Measurements from ENCODE around the gene BARX1. TPM values are rescaled to one million over a fixed set of nuclear protein-coding genes. Genes with fewer than 3 reads are reported as not detected.

Gene BARX1
- total RNA-seq, 4 donors from 2014 or later: not detected

DNA sequence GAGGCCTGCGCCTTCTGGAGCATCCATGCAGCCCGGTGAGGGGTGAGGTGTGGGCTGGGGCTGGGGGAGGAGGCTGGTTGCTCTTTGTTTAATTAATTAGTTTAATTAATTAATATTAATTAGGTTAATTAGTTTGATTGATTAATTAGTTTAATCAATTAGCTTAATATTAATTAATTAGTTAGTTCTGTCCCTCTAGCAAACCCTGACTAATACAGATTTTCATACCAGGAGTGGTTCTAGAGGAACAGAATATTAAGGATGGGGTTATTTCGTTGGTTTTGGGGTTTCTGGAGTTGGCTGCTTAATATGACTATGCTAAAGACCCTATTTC lies 14.1 kb upstream of the BARX1 start:
- WGBS, 2 donors: 90 to 94% methylated on average over 3 of the region's 3 CpGs
- intact Hi-C loops (cut with DNase I; ENCODE audit: low total_unique reads): loop anchor here (10.0 kb wide), 1 partner anchor 804 kb away; no protein-coding TSS in a partner anchor

DNA sequence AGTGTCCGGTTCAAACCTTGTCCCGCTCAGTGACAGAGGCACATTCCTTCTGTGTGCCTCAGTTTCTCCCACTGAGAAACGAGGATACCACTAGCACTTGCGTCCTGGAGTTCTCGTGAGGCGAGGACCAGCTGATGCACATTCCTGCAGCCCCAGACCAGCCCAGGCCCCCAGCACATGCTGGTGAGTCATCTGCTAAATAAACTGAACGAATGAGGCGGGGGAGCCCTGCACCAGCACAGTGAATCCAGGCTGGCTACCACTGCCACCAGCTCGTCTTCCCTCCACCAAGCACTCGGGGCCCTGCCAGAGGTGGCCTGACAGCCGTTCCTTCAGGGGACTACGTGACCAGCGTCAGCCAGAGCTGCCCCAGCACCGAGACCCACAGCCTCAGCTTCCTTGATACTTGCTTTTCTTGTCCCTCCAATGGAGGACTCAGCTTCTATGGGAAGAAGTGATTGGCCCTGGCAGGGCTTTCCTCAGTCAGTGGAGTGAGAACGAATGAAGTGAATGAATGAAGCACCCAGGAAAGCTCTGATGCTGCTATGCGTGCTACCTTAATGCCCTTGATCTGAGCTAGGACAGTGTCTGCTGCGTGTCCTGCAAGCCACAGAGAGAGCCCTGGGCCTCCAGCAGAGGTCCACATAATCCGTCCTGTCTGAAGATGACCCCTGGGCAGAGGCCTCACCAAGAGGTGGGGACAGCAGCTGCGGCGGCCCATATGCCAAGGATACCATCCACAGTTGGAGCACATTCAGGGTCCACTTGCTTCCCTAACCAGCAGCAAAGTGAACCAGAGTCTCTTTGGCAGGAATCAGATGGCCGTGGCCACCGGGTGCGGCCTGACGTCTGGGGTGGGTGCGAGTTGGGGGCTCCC lies 13.5 kb upstream of the BARX1 start:
- no peak for TF ChIP-seq POLR2A (IDR thresholded peaks at IDR 0.05)
- no peak for TF ChIP-seq CTCF (IDR thresholded peaks at IDR 0.05)
- no peak for DNase-seq (ENCODE audit: low spot score in 2 of 2)
- WGBS, 2 donors: 83 to 87% methylated on average over 25 of the region's 25 CpGs
- intact Hi-C loops (cut with DNase I; ENCODE audit: low total_unique reads): loop anchor here (10.0 kb wide), 1 partner anchor 804 kb away; no protein-coding TSS in a partner anchor
- H3K4me3 ChIP-seq (ENCODE audit: low read depth, poor library complexity, severe bottlenecking): no peak overlapping the region

More for the DNA sequence above, 14.1 kb upstream of the BARX1 start:
- TF ChIP-seq POLR2A (IDR thresholded peaks at IDR 0.05) (no peak), CTCF (IDR thresholded peaks at IDR 0.05) (no peak)
- H3K4me3 ChIP-seq (ENCODE audit: low read depth, poor library complexity, severe bottlenecking): no peak overlapping the region
- DNase-seq (ENCODE audit: low spot score in 2 of 2): no peak

DNA sequence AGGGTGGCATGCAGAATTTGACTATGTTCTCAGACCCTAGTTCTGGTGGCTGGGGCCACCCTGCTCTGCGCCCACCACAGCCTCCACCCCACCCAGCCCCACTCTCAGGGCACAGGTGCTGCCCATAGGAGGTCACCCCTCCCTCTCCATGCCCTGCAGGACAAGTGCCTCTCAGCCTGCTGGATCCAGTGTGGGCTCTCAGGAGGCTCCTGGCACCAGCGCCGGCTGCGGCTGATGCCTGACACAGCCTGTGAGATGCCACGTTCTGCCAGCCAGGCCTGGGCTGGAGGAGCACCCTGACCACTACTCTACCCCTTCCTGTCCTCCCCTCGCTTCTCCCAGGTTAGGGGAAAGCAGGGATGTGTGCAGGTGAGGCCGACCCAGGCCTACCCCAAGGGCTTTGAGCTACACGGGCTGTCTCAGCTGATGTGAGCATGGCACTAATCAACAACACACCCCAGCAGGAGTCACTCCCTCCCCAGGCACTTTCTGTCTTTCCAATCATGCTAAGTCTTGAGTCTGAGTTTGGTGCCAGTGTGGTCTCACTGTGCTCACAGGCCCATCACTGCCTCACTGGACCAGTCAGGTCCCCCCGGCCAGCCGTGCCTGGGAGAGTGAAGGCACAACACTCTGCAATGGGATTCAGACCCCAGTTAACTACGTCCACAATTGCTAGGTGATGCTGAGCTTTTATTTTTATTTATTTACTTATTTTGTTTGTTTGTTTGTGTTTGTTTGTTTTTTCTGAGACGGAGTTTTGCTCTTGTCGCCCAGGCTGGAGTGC lies 12.1 kb upstream of the BARX1 start:
- WGBS, 2 donors: 90 to 91% methylated on average over 13 of the region's 13 CpGs
- no peak for DNase-seq (ENCODE audit: low spot score in 2 of 2)
- intact Hi-C loops (cut with DNase I; ENCODE audit: low total_unique reads): loop anchor here (10.0 kb wide), 1 partner anchor 802 kb away; no protein-coding TSS in a partner anchor
- no peak overlapping the region for H3K4me3 ChIP-seq (ENCODE audit: low read depth, poor library complexity, severe bottlenecking)
- TF ChIP-seq POLR2A (IDR thresholded peaks at IDR 0.05) (no peak), CTCF (IDR thresholded peaks at IDR 0.05) (no peak)

DNA sequence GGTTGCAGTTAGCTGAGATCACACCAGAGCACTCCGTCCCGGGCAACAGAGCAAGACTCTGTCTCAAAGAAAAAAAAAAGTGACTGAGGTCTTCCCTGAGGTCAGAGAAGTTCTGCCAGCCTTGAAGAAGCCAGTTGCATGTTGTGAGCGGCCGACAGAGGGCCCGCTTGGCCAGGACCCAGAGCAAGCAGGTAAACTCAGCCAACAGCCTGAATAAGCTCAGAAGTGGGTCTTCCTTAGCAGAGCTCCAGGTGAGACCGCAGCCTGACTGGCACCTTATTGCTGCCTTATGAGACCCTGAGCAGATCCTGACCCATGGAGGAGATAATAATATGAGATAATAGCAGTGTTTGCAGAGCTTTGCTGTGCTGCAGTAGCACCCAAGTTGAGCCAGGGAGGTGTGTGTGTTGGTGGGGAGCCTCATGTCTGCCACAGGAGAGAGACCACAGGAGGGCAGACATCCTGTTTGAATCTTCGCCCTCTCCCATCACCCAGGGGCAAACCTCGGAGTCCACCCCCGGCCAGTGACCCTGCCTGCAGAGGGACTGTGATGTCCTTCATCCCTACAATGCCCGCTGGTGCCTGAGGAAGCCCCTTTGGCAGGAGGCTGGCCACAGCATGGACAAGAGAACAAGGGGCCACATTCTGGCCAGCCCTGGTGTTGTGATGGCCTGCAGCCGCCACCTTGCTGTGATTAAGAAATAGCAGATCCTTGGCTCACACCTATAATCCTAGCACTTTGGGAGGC lies 10.8 kb upstream of the BARX1 start:
- TF ChIP-seq POLR2A (IDR thresholded peaks at IDR 0.05) (no peak), CTCF (IDR thresholded peaks at IDR 0.05) (no peak)
- intact Hi-C loops (cut with DNase I; ENCODE audit: low total_unique reads): loop anchor here (10.0 kb wide), 1 partner anchor 801 kb away; no protein-coding TSS in a partner anchor
- H3K4me3 ChIP-seq (ENCODE audit: low read depth, poor library complexity, severe bottlenecking): no peak overlapping the region
- 70% methylated on average over 11 of the region's 11 CpGs for WGBS, 2 donors
- DNase-seq (ENCODE audit: low spot score in 2 of 2): no peak

DNA sequence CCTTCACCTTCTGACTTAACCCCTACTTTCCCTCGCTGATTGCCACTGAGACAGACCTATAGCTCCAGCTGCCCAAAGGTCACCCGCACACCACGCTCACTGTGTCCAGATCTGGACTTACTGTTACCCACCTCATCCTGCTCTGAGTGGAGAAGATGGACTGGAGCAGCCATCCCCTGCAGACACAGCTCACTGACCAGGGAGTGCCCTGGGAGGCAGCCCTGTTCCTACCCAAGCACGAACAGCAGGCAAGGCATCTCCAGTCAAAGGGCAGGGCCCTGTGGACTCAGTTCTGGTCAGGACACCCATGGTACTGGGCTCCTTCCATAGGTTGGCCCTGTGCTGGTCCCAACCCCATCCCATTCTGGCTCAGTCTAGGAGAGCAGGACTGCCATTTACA lies 9.5 kb upstream of the BARX1 start:
- no peak overlapping the region for H3K4me3 ChIP-seq (ENCODE audit: low read depth, poor library complexity, severe bottlenecking)
- TF ChIP-seq CTCF (IDR thresholded peaks at IDR 0.05) (no peak), POLR2A (IDR thresholded peaks at IDR 0.05) (no peak)
- intact Hi-C loops (cut with DNase I; ENCODE audit: low total_unique reads): loop anchor here (5.0 to 10.0 kb wide), 2 partner anchors 282 to 800 kb away; no protein-coding TSS in a partner anchor
- DNase-seq (ENCODE audit: low spot score in 2 of 2): no peak
- WGBS, 2 donors: 82 to 97% methylated on average over 4 of the region's 4 CpGs
